T-helper 2 cell treated with Interferon-gamma antibody and Interleukin-4, amounts not matched to agents 5 μg/mL and 100 μg/mL, for 36 hours (primary cell): Measurements from ENCODE around the gene MEGF8.

Experiments
- DNase-seq: peaks from one replicate; pipeline ENCODE4 v3.0.0; 2021; ENCODE audit warnings: low spot score
- H3K27ac Mint-ChIP-seq: one replicate; pipeline ENCODE4 v1.8.0; 2021; ENCODE audit warnings: mild to moderate bottlenecking, mixed read lengths
- H3K27me3 Mint-ChIP-seq: one replicate; pipeline ENCODE4 v1.8.0; 2021; ENCODE audit warnings: low read depth, mixed read lengths
- H3K36me3 Mint-ChIP-seq: one replicate; pipeline ENCODE4 v1.8.0; 2021; ENCODE audit warnings: low read depth, mixed read lengths
- H3K4me1 Mint-ChIP-seq: one replicate; pipeline ENCODE4 v1.8.0; 2021; ENCODE audit warnings: low read depth, mixed read lengths
- H3K4me3 Mint-ChIP-seq: one replicate; pipeline ENCODE4 v1.8.0; 2022; ENCODE audit warnings: mild to moderate bottlenecking, moderate library complexity, mixed read lengths
- H3K9me3 Mint-ChIP-seq: one replicate; pipeline ENCODE4 v1.8.0; 2021; ENCODE audit warnings: mixed read lengths

MEGF8 gene

GRCh38 chr19:42290523-42291434 is 34.7 kb upstream of the MEGF8 start:
- no peak for DNase-seq

GRCh38 chr19:42291435-42291810 is 34.0 kb upstream of the MEGF8 start:
- H3K4me1 Mint-ChIP-seq = peaks cover 2% of the 10 kb centered on the region
- H3K9me3 Mint-ChIP-seq = no peaks in the 10 kb centered on the region
- H3K27ac Mint-ChIP-seq = peak overlapping the region; percentile 64
- DNase-seq = no peak
- no peak overlapping the region for H3K4me3 Mint-ChIP-seq
- no peaks in the 10 kb centered on the region for H3K27me3 Mint-ChIP-seq
- H3K36me3 Mint-ChIP-seq = peaks cover 25% of the 10 kb centered on the region

More at GRCh38 chr19:42290523-42291434, 34.7 kb upstream of the MEGF8 start:
- Mint-ChIP-seq H3K4me1 (peaks cover 8% of the 10 kb centered on the region), H3K36me3 (peaks cover 31% of the 10 kb centered on the region), H3K27me3 (no peaks in the 10 kb centered on the region), H3K9me3 (no peaks in the 10 kb centered on the region), H3K27ac (no peak overlapping the region), H3K4me3 (no peak overlapping the region)

- Mint-ChIP-seq H3K27me3 (no peaks in the 10 kb centered on the region), H3K9me3 (no peaks in the 10 kb centered on the region), H3K4me1 (peaks cover 2% of the 10 kb centered on the region), H3K27ac (peak overlapping the region; percentile 64), H3K36me3 (peaks cover 28% of the 10 kb centered on the region), H3K4me3 (no peak overlapping the region)
- no peak for DNase-seq
Observed at GRCh38 chr19:42292042-42292960, 33.1 kb upstream of the MEGF8 start.

GRCh38 chr19:42292963-42293362 is 32.5 kb upstream of the MEGF8 start:
- H3K27ac Mint-ChIP-seq = no peak overlapping the region
- H3K4me3 Mint-ChIP-seq = no peak overlapping the region
- H3K36me3 Mint-ChIP-seq = peaks cover 28% of the 10 kb centered on the region
- H3K27me3 Mint-ChIP-seq = no peaks in the 10 kb centered on the region
- peaks cover 2% of the 10 kb centered on the region for H3K4me1 Mint-ChIP-seq
- DNase-seq = no peak
- H3K9me3 Mint-ChIP-seq = no peaks in the 10 kb centered on the region

GRCh38 chr19:42293540-42293939 is 31.9 kb upstream of the MEGF8 start:
- no peak overlapping the region for H3K27ac Mint-ChIP-seq
- H3K9me3 Mint-ChIP-seq = no peaks in the 10 kb centered on the region

GRCh38 chr19:42293948-42294347 is 31.5 kb upstream of the MEGF8 start:
- H3K4me3 Mint-ChIP-seq = no peak overlapping the region
- H3K36me3 Mint-ChIP-seq = peaks cover 22% of the 10 kb centered on the region
- no peak overlapping the region for H3K27ac Mint-ChIP-seq
- no peaks in the 10 kb centered on the region for H3K27me3 Mint-ChIP-seq
- DNase-seq = no peak
- H3K4me1 Mint-ChIP-seq = peaks cover 2% of the 10 kb centered on the region
- no peaks in the 10 kb centered on the region for H3K9me3 Mint-ChIP-seq

More at GRCh38 chr19:42293540-42293939, 31.9 kb upstream of the MEGF8 start:
- no peaks in the 10 kb centered on the region for H3K27me3 Mint-ChIP-seq
- H3K4me3 Mint-ChIP-seq = no peak overlapping the region
- no peak for DNase-seq
- peaks cover 24% of the 10 kb centered on the region for H3K36me3 Mint-ChIP-seq
- peaks cover 2% of the 10 kb centered on the region for H3K4me1 Mint-ChIP-seq

- H3K4me1 Mint-ChIP-seq = peaks cover 2% of the 10 kb centered on the region
- peaks cover 21% of the 10 kb centered on the region for H3K36me3 Mint-ChIP-seq
- no peaks in the 10 kb centered on the region for H3K27me3 Mint-ChIP-seq
- H3K9me3 Mint-ChIP-seq = no peaks in the 10 kb centered on the region
- no peak overlapping the region for H3K27ac Mint-ChIP-seq
- DNase-seq = no peak
- H3K4me3 Mint-ChIP-seq = no peak overlapping the region
Observed at GRCh38 chr19:42294471-42295137, 30.8 kb upstream of the MEGF8 start.

- Mint-ChIP-seq H3K4me3 (no peak overlapping the region), H3K9me3 (no peaks in the 10 kb centered on the region), H3K4me1 (peaks cover 2% of the 10 kb centered on the region), H3K27me3 (no peaks in the 10 kb centered on the region), H3K36me3 (peaks cover 25% of the 10 kb centered on the region), H3K27ac (no peak overlapping the region)
- DNase-seq = no peak
Observed at GRCh38 chr19:42295342-42295741, 30.1 kb upstream of the MEGF8 start.

GRCh38 chr19:42295831-42296525 is 29.5 kb upstream of the MEGF8 start:
- H3K27me3 Mint-ChIP-seq = no peaks in the 10 kb centered on the region
- peak overlapping the region; percentile 6 for H3K27ac Mint-ChIP-seq
- no peaks in the 10 kb centered on the region for H3K9me3 Mint-ChIP-seq
- peak; percentile 77 for DNase-seq
- H3K4me3 Mint-ChIP-seq = no peak overlapping the region
- peaks cover 2% of the 10 kb centered on the region for H3K4me1 Mint-ChIP-seq
- peaks cover 25% of the 10 kb centered on the region for H3K36me3 Mint-ChIP-seq

- Mint-ChIP-seq H3K36me3 (peaks cover 17% of the 10 kb centered on the region), H3K9me3 (no peaks in the 10 kb centered on the region), H3K27ac (peak overlapping the region; percentile 52), H3K4me3 (no peak overlapping the region), H3K4me1 (peaks cover 4% of the 10 kb centered on the region), H3K27me3 (no peaks in the 10 kb centered on the region)
- no peak for DNase-seq
Observed at GRCh38 chr19:42297039-42297438, 28.4 kb upstream of the MEGF8 start.

- Mint-ChIP-seq H3K4me3 (peak within 1 kb of the TSS; percentile 91), H3K36me3 (peaks cover 6% of the 10 kb centered on the region), H3K27me3 (no peaks in the 10 kb centered on the region), H3K27ac (peak within 1 kb of the TSS; percentile 92), H3K9me3 (no peaks in the 10 kb centered on the region), H3K4me1 (peaks cover 17% of the 10 kb centered on the region)
- no peak for DNase-seq
Observed at GRCh38 chr19:42301646-42302203, 23.7 kb upstream of the MEGF8 start, which contains the start of gene PRR19. Gene PRR19 (plus strand): TSS chr19:42302132. CDS start chr19:42309585, 7,453 bp downstream.

- Mint-ChIP-seq H3K27me3 (no peaks in the 10 kb centered on the region), H3K36me3 (peaks cover 4% of the 10 kb centered on the region), H3K4me3 (peak overlapping the region; percentile 91), H3K27ac (peak overlapping the region; percentile 92), H3K9me3 (no peaks in the 10 kb centered on the region), H3K4me1 (peaks cover 17% of the 10 kb centered on the region)
- DNase-seq = no peak
Observed at GRCh38 chr19:42303101-42303464, 22.4 kb upstream of the MEGF8 start.

- Mint-ChIP-seq H3K4me1 (peaks cover 17% of the 10 kb centered on the region), H3K9me3 (no peaks in the 10 kb centered on the region), H3K36me3 (peaks cover 4% of the 10 kb centered on the region), H3K27ac (no peak overlapping the region), H3K27me3 (no peaks in the 10 kb centered on the region), H3K4me3 (peak overlapping the region; percentile 91)
- no peak for DNase-seq
Observed at GRCh38 chr19:42303876-42304275, 21.6 kb upstream of the MEGF8 start.
